IPS-18c (cell line): ENCODE results near the gene TEFM.

Source experiments
- H3K4me3 ChIP-seq: 2 replicates; pipeline ENCODE4 v1.7.0; 2013; ENCODE audit warnings: low read depth, mild to moderate bottlenecking, low read length, moderate library complexity; ENCODE audit not compliant: insufficient read depth
- H3K9me3 ChIP-seq: one replicate; pipeline ENCODE4 v1.6.1; 2013; ENCODE audit warnings: mild to moderate bottlenecking, low read length, moderate library complexity; ENCODE audit not compliant: control insufficient read depth, insufficient read depth

TEFM gene

GRCh38 chr17:30858556-30859250, 47.3 kb downstream of the TEFM start:
- no peaks in the 10 kb centered on the region for H3K9me3 ChIP-seq
- H3K4me3 ChIP-seq: no peak overlapping the region

- Histone ChIP-seq H3K9me3 (no peaks in the 10 kb centered on the region), H3K4me3 (no peak overlapping the region)
Measured at GRCh38 chr17:30854146-30854545, 51.9 kb downstream of the TEFM start.
